Right lobe of liver (tissue), 4 donors: ENCODE data around the gene LRRC8D.

Experiments
- POLR2A ChIP-seq: fragments of 450-650 bp; IDR thresholded peaks from one replicate; pipeline ENCODE4 v1.6.1; 2017; ENCODE audit warnings: antibody characterized with exemption, mild to moderate bottlenecking
- TF ChIP-seq, protein P1 (sequence below), 4 donors: fragments of 200-600 bp in 3 of 4; fragments of 450-650 bp in 1 of 4; IDR thresholded peaks; one replicate each; pipeline versions ENCODE4 v1.5.1 to v1.8.0; 2016 to 2022; ENCODE audit warnings: antibody characterized with exemption in 4 of 4, mild to moderate bottlenecking in 2 of 4
- donor health status: DM: no; HTN: no; CAD: no.
- donor health status: DM: no; HTN: no; CAD: no.
- donor health status: DM: no; HTN: yes; CAD: no.

- TF ChIP-seq, protein P1, sequence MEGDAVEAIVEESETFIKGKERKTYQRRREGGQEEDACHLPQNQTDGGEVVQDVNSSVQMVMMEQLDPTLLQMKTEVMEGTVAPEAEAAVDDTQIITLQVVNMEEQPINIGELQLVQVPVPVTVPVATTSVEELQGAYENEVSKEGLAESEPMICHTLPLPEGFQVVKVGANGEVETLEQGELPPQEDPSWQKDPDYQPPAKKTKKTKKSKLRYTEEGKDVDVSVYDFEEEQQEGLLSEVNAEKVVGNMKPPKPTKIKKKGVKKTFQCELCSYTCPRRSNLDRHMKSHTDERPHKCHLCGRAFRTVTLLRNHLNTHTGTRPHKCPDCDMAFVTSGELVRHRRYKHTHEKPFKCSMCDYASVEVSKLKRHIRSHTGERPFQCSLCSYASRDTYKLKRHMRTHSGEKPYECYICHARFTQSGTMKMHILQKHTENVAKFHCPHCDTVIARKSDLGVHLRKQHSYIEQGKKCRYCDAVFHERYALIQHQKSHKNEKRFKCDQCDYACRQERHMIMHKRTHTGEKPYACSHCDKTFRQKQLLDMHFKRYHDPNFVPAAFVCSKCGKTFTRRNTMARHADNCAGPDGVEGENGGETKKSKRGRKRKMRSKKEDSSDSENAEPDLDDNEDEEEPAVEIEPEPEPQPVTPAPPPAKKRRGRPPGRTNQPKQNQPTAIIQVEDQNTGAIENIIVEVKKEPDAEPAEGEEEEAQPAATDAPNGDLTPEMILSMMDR (IDR thresholded peaks at IDR 0.05) = no peak
- TF ChIP-seq POLR2A = peak; percentile 77
Measured at GRCh38 chr1:89820422-89821321, at the start of gene LRRC8D.
